Measurements from ENCODE around the gene SLC9B1. TPM values are rescaled to one million over a fixed set of nuclear protein-coding genes. Genes with fewer than 3 reads are reported as not detected.

SLC9B1 gene
- total RNA-seq, 1 experiment from 2014 or later, result 0.77 TPM

DNA sequence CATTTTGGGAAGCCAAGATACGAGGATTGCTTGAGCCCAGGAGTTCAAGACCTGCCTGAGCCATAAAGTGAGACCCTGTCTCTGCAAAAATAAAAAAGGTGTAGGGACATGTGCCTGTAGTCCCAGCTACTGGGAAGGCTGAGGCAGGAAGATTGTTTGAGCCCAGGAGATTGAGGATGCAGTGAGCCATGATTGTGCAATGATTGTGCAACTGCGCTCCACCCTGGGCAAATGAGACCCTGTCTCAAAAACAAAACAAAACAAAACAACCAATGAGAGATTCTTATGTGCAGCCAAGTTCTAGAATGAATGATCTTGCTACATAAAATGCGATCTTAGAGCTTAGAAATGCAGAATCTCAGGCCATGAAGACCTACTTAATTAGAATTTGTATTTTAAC, 34.5 kb upstream of the SLC9B1 start:
- ChIA-PET CTCF (interaction anchor here (0.6 to 0.7 kb wide), 2 partner anchors 342 to 754 kb away, joined by 3 to 4 read pairs; no protein-coding TSS in a partner anchor), POLR2A (no interaction called here)
- DNase-seq (ENCODE audit: unreplicated experiment), result peak; percentile 42
- Mint-ChIP-seq H3K9me3 (ENCODE audit: unreplicated experiment) (no peaks in the 10 kb centered on the region), H3K4me3 (ENCODE audit: unreplicated experiment) (no peak overlapping the region), H3K36me3 (ENCODE audit: insufficient read depth, unreplicated experiment) (peaks cover 19% of the 10 kb centered on the region), H3K27me3 (ENCODE audit: insufficient read depth, unreplicated experiment) (no peaks in the 10 kb centered on the region), H3K4me1 (ENCODE audit: insufficient read depth, unreplicated experiment) (no peaks in the 10 kb centered on the region), H3K27ac (ENCODE audit: low read depth, unreplicated experiment) (no peak overlapping the region)
- intact Hi-C loops (cut with micrococcal nuclease), result no loop called here
- TF ChIP-seq, protein P1, sequence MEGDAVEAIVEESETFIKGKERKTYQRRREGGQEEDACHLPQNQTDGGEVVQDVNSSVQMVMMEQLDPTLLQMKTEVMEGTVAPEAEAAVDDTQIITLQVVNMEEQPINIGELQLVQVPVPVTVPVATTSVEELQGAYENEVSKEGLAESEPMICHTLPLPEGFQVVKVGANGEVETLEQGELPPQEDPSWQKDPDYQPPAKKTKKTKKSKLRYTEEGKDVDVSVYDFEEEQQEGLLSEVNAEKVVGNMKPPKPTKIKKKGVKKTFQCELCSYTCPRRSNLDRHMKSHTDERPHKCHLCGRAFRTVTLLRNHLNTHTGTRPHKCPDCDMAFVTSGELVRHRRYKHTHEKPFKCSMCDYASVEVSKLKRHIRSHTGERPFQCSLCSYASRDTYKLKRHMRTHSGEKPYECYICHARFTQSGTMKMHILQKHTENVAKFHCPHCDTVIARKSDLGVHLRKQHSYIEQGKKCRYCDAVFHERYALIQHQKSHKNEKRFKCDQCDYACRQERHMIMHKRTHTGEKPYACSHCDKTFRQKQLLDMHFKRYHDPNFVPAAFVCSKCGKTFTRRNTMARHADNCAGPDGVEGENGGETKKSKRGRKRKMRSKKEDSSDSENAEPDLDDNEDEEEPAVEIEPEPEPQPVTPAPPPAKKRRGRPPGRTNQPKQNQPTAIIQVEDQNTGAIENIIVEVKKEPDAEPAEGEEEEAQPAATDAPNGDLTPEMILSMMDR (IDR thresholded peaks at IDR 0.05; ENCODE audit: unreplicated experiment), result no peak
- BruUV-seq (replicated peaks), result no TSS peak

DNA sequence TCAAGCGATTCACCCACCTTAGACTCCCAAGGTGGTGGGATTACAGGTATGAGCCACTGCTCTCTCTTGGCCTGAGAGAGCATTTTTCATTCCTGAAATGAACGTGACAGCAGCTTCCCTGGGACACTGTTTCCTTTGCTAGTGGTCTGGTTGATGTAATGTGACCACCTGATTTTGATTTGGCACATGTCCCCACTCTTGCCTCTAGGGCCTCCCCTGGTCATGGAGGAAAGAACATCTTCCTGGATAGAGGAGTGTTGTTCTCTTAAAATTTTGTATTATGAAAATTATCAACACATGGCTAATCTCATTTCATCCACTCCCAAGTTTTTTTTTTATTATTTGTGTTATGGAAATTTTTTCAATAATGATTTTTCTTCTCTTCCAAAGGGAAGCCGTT, 33.3 kb upstream of the SLC9B1 start:
- TF ChIP-seq, protein P1 (IDR thresholded peaks at IDR 0.05; ENCODE audit: unreplicated experiment), result no peak
- ChIA-PET POLR2A (interaction anchor here (0.9 kb wide), 1 partner anchor 46 kb away, joined by 3 read pairs; no protein-coding TSS in a partner anchor), CTCF (interaction anchor here (0.6 to 1.7 kb wide), 5 partner anchors 14 to 335 kb away, joined by 3 to 5 read pairs (median 4); no protein-coding TSS in a partner anchor)
- BruUV-seq (replicated peaks), result no TSS peak
- Mint-ChIP-seq H3K4me3 (ENCODE audit: unreplicated experiment) (no peak overlapping the region), H3K27ac (ENCODE audit: low read depth, unreplicated experiment) (no peak overlapping the region), H3K4me1 (ENCODE audit: insufficient read depth, unreplicated experiment) (no peaks in the 10 kb centered on the region), H3K27me3 (ENCODE audit: insufficient read depth, unreplicated experiment) (no peaks in the 10 kb centered on the region), H3K9me3 (ENCODE audit: unreplicated experiment) (no peaks in the 10 kb centered on the region), H3K36me3 (ENCODE audit: insufficient read depth, unreplicated experiment) (peaks cover 28% of the 10 kb centered on the region)
- intact Hi-C loops (cut with micrococcal nuclease), result no loop called here
- no peak for DNase-seq (ENCODE audit: unreplicated experiment)

DNA sequence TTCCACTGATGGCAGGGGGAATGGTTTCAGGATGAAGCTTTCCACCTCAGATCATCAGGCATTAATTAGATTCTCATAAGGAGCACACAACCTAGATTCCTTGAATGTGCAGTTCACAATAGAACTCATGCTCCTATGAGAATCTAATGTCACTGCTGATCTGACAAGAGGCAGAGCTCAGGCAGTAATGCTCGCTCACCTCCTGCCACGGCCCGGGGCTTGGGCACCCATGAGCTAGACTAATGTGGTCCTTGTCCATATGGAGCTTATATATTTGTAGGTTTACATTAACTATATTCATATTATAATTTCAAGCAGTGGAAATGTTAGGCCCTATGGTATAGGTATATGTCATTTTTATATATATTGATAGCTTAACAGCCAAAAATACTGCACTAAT, 32.6 kb upstream of the SLC9B1 start:
- ChIA-PET CTCF (interaction anchor here (0.6 to 1.7 kb wide), 6 partner anchors 14 to 1137 kb away, joined by 3 to 5 read pairs (median 4); no protein-coding TSS in a partner anchor), POLR2A (interaction anchor here (0.6 to 0.9 kb wide), 2 partner anchors 47 to 224 kb away, joined by 3 read pairs; no protein-coding TSS in a partner anchor)
- no TSS peak for BruUV-seq (replicated peaks)
- Mint-ChIP-seq H3K36me3 (ENCODE audit: insufficient read depth, unreplicated experiment) (peaks cover 27% of the 10 kb centered on the region), H3K9me3 (ENCODE audit: unreplicated experiment) (no peaks in the 10 kb centered on the region), H3K4me1 (ENCODE audit: insufficient read depth, unreplicated experiment) (no peaks in the 10 kb centered on the region), H3K27me3 (ENCODE audit: insufficient read depth, unreplicated experiment) (no peaks in the 10 kb centered on the region), H3K27ac (ENCODE audit: low read depth, unreplicated experiment) (no peak overlapping the region), H3K4me3 (ENCODE audit: unreplicated experiment) (no peak overlapping the region)
- TF ChIP-seq, protein P1 (IDR thresholded peaks at IDR 0.05; ENCODE audit: unreplicated experiment), result no peak
- intact Hi-C loops (cut with micrococcal nuclease), result no loop called here
- no peak for DNase-seq (ENCODE audit: unreplicated experiment)

DNA sequence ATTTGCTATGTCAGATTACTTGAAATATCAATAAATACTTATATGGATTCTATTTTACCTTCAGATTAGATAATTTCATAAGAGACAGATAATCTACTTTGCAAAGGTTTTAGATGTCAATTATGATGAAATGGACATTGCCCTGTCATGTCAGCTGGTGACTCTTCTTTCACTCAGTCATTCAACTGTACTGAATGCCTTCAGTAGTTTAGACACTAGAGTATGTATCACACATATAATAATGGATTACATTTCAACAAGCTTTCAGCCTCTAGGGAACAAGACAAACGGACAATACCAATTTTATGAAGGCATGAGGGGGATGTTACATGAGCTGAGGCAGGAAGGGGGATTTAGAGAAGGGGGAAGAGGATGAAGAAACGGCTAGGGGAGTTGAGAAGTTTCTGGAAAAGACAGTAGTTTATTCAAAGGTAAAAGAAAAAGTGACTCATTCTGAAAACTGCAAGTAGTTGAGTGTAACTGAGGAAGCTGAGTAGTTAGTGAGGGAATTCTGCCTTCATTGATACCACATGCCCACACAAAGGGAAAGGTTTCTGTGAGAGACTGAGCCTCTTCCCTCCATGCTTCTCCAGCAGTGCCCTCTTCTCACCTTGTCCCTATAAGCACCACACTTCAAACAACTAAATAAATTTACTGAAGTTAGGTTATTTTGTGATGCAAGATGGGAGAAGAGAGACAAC, 31.4 kb upstream of the SLC9B1 start:
- intact Hi-C loops (cut with micrococcal nuclease), result no loop called here
- Mint-ChIP-seq H3K4me1 (ENCODE audit: insufficient read depth, unreplicated experiment) (no peaks in the 10 kb centered on the region), H3K4me3 (ENCODE audit: unreplicated experiment) (no peak overlapping the region), H3K27me3 (ENCODE audit: insufficient read depth, unreplicated experiment) (no peaks in the 10 kb centered on the region), H3K27ac (ENCODE audit: low read depth, unreplicated experiment) (no peak overlapping the region), H3K36me3 (ENCODE audit: insufficient read depth, unreplicated experiment) (peaks cover 26% of the 10 kb centered on the region), H3K9me3 (ENCODE audit: unreplicated experiment) (no peaks in the 10 kb centered on the region)
- TF ChIP-seq, protein P1 (IDR thresholded peaks at IDR 0.05; ENCODE audit: unreplicated experiment), result no peak
- no peak for DNase-seq (ENCODE audit: unreplicated experiment)
- ChIA-PET POLR2A (interaction anchor here (0.6 kb wide), 1 partner anchor 385 kb away, joined by 3 read pairs; no protein-coding TSS in a partner anchor), CTCF (interaction anchor here (0.7 kb wide), 1 partner anchor 37 kb away, joined by 4 read pairs; no protein-coding TSS in a partner anchor)
- no TSS peak for BruUV-seq (replicated peaks)
